IMR-90 (cell line): Measurements from ENCODE around the gene ISG20L2.

Source experiments
- CHD1 ChIP-seq: IDR thresholded peaks from 2 replicates; pipeline ENCODE4 v1.6.1; 2012; ENCODE audit warnings: low read depth, low read length, improper control_type of control experiment
- FOS ChIP-seq: fragments of 150-350 bp; IDR thresholded peaks from 2 replicates; pipeline ENCODE4 v1.6.1; 2016; ENCODE audit warnings: low read depth, low read length
- MAFK ChIP-seq: IDR thresholded peaks from 2 replicates; pipeline ENCODE4 v1.6.1; 2012; ENCODE audit warnings: low read depth, low read length, improper control_type of control experiment
- MXI1 ChIP-seq: IDR thresholded peaks from 2 replicates; pipeline ENCODE4 v1.6.1; 2012; ENCODE audit warnings: low read depth, mild to moderate bottlenecking, low read length, moderate library complexity, borderline replicate concordance
- POLR2A ChIP-seq: IDR thresholded peaks from 2 replicates; pipeline ENCODE4 v1.6.1; 2012; ENCODE audit warnings: mild to moderate bottlenecking, low read depth, low read length
- RAD21 ChIP-seq: IDR thresholded peaks from 2 replicates; pipeline ENCODE4 v1.6.1; 2012; ENCODE audit warnings: low read length, improper control_type of control experiment
- RCOR1 ChIP-seq: IDR thresholded peaks from 2 replicates; pipeline ENCODE4 v1.6.1; 2012; ENCODE audit warnings: mild to moderate bottlenecking, low read length, improper control_type of control experiment; ENCODE audit not compliant: insufficient replicate concordance
- RFX5 ChIP-seq: IDR thresholded peaks from 2 replicates; pipeline ENCODE4 v1.8.0; 2012; ENCODE audit warnings: low read depth, mild to moderate bottlenecking, low read length, moderate library complexity
- SMC3 ChIP-seq: fragments of 150-350 bp; IDR thresholded peaks from 2 replicates; pipeline ENCODE4 v1.6.1; 2016; ENCODE audit warnings: low read depth, mild to moderate bottlenecking, antibody characterized with exemption, low read length, moderate library complexity
- TF ChIP-seq, protein P1 (sequence below): conservative IDR thresholded peaks from 2 replicates; pipeline ENCODE4 v1.5.1; 2012; ENCODE audit warnings: mild to moderate bottlenecking, low read depth, low read length, improper control_type of control experiment
- TF ChIP-seq, protein P2 (sequence below): fragments of 150-350 bp; IDR thresholded peaks from 2 replicates; pipeline ENCODE4 v1.6.1; 2017; ENCODE audit warnings: mild to moderate bottlenecking, antibody characterized with exemption, low read length, low read depth

DNA sequence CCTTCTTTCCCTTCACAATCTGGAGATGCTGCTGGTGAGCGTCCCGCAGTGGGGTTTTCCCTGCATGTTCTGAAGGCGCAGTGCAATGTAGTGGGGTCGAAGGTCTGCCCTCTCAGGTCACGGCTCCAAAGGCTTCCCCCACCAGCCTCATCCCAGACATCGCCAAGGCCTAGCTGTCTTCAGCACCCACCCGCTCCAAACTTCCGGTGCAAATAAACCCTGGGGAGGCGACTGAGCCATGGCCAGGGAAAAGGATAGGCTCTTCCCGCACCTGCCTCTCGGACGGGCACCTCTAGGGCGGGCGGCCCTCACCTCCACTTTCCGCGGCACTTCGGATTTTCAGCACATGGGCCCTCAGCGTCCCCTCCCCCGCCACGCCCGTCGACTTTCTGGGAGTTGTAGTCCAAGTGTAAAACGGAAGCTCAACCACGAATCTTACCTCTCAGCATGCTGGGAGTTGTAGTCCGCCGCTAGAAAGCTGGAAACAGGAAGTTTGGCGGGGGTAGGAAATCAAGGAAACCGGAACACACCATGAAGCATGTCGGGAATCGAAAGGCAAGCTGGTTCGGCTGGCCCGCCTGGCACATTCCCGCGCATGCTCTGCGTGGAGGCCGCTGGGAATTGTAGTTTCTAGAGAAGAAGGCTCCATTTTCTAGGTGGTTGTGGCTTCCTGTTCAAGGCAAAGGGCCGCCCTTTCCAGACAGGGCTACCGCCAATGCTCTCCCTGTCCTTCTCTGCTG lies 12.3 kb upstream of the ISG20L2 start, which contains the start of gene MRPL24:
- TF ChIP-seq, protein P1, sequence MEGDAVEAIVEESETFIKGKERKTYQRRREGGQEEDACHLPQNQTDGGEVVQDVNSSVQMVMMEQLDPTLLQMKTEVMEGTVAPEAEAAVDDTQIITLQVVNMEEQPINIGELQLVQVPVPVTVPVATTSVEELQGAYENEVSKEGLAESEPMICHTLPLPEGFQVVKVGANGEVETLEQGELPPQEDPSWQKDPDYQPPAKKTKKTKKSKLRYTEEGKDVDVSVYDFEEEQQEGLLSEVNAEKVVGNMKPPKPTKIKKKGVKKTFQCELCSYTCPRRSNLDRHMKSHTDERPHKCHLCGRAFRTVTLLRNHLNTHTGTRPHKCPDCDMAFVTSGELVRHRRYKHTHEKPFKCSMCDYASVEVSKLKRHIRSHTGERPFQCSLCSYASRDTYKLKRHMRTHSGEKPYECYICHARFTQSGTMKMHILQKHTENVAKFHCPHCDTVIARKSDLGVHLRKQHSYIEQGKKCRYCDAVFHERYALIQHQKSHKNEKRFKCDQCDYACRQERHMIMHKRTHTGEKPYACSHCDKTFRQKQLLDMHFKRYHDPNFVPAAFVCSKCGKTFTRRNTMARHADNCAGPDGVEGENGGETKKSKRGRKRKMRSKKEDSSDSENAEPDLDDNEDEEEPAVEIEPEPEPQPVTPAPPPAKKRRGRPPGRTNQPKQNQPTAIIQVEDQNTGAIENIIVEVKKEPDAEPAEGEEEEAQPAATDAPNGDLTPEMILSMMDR = no peak
- TF ChIP-seq POLR2A (peak; percentile 55; the same call in 1 of the 2 replicates), RFX5 (no peak), RAD21 (no peak), MXI1 (peak; percentile 95), MAFK (no peak), SMC3 (no peak), FOS (no peak), CHD1 (no peak), RCOR1 (no peak)
- TF ChIP-seq, protein P2, sequence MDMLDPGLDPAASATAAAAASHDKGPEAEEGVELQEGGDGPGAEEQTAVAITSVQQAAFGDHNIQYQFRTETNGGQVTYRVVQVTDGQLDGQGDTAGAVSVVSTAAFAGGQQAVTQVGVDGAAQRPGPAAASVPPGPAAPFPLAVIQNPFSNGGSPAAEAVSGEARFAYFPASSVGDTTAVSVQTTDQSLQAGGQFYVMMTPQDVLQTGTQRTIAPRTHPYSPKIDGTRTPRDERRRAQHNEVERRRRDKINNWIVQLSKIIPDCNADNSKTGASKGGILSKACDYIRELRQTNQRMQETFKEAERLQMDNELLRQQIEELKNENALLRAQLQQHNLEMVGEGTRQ = no peak
